Measurements from ENCODE around the gene HERC3. TPM values are rescaled to one million over a fixed set of nuclear protein-coding genes. Genes with fewer than 3 reads are reported as not detected.

Gene HERC3
- total and polyA plus RNA-seq, 12 donors, result 3.4 to 40.1 (median 26.5) TPM

DNA sequence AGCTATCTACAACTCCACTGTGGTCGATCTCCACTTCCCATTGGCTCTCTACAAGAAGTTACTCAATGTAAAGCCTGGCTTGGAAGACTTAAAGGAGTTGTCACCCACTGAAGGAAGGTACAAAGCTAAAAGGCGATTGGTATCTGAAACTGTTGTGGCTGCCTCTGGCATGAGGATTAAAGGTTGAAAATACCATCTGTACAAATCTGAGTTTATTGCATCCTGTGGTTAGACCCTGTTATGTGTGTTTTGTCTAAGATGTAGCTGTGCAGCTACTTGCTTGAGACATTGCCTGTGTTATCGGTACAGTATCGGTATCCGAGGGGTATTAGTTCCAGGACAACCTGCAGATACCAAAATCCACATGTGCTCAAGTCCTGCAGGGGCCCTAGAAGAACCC is 88.9 kb downstream of the HERC3 start:
- H3K36me3 ChIP-seq (replicated peaks in 1 of 2), result peaks cover 4 to 43% of the 10 kb centered on the region in 2 donors
- no peaks in the 10 kb centered on the region for H3K9me3 ChIP-seq (replicated peaks in 1 of 3)
- no peak overlapping the region for H3K4me3 ChIP-seq
- no peaks in the 10 kb centered on the region for H3K4me1 ChIP-seq (replicated peaks in 1 of 2)
- no peaks in the 10 kb centered on the region for H3K27me3 ChIP-seq
- intact Hi-C loops (cut with DNase I), result no loop called here
- no peak for TF ChIP-seq POLR2A (IDR thresholded peaks at IDR 0.05)
- TF ChIP-seq, protein P1, sequence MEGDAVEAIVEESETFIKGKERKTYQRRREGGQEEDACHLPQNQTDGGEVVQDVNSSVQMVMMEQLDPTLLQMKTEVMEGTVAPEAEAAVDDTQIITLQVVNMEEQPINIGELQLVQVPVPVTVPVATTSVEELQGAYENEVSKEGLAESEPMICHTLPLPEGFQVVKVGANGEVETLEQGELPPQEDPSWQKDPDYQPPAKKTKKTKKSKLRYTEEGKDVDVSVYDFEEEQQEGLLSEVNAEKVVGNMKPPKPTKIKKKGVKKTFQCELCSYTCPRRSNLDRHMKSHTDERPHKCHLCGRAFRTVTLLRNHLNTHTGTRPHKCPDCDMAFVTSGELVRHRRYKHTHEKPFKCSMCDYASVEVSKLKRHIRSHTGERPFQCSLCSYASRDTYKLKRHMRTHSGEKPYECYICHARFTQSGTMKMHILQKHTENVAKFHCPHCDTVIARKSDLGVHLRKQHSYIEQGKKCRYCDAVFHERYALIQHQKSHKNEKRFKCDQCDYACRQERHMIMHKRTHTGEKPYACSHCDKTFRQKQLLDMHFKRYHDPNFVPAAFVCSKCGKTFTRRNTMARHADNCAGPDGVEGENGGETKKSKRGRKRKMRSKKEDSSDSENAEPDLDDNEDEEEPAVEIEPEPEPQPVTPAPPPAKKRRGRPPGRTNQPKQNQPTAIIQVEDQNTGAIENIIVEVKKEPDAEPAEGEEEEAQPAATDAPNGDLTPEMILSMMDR (IDR thresholded peaks at IDR 0.05), result no peak
- DNase-seq, result no peak
- WGBS, 4 donors, result 94 to 96% (median 96%) methylated on average over 5 of the region's 5 CpGs
- H3K27ac ChIP-seq, result no peak overlapping the region

DNA sequence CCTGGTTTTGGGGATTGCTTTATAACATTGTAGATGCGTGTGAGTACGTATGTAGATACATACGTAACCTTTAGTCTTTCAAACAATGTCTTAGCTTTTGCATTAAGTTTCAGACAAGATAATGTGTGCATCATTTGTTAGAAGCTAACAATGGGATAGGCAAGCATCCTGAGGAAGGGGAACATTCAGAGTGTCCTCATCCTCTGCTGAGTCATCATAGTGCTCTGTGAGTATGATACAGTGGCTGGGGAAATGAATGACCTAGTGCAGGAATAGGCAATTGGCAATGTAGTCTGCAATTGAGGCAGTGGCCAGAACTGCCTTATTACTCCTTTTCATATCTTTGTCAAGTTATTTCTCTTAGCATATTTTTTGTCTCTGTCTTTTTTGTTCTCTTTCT is 98.1 kb downstream of the HERC3 start:
- intact Hi-C loops (cut with DNase I), result no loop called here
- H3K36me3 ChIP-seq (replicated peaks in 1 of 2), result peaks cover 0 to 7% of the 10 kb centered on the region in 2 donors
- H3K9me3 ChIP-seq (replicated peaks in 1 of 3), result no peaks in the 10 kb centered on the region
- peak overlapping the region in 2 of 5 donors; percentile 32 to 40 for H3K27ac ChIP-seq
- H3K27me3 ChIP-seq, result no peaks in the 10 kb centered on the region
- no peak overlapping the region for H3K4me3 ChIP-seq
- H3K4me1 ChIP-seq (replicated peaks in 1 of 2), result peaks cover 0 to 9% of the 10 kb centered on the region in 2 donors
- WGBS, 4 donors, result 92 to 95% (median 94%) methylated on average over 3 of the region's 3 CpGs
- TF ChIP-seq, protein P1 (IDR thresholded peaks at IDR 0.05), result no peak
- TF ChIP-seq POLR2A (IDR thresholded peaks at IDR 0.05), result no peak
- peak in 3 of 7 donors; percentile 10 to 29 (median 18) for DNase-seq

DNA sequence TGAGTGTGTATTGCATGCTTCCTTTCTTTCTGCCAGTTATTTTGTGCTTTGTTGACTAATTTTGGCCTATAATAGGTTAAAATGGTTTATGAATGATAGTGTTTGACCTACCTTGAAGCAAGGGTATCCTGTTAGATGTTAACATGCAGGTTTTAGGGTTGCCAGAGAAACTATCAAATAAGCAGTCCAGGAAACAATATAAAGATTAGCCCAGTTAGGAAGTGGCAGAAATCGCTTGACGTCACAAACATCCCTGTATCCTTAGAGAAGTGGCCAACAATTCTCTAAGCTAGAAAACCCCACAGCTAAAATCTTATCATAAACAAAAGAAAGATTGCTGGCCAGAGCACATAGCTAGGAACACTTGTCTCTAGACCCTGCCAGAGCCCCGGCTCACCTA is 101.5 kb downstream of the HERC3 start:
- H3K4me1 ChIP-seq (replicated peaks in 1 of 2), result peaks cover 0 to 9% of the 10 kb centered on the region in 2 donors
- H3K27me3 ChIP-seq, result no peaks in the 10 kb centered on the region
- no peak overlapping the region for H3K4me3 ChIP-seq
- no peaks in the 10 kb centered on the region for H3K9me3 ChIP-seq (replicated peaks in 1 of 3)
- 83 to 92% (median 86%) methylated on average over 3 of the region's 3 CpGs for WGBS, 4 donors
- no peaks in the 10 kb centered on the region for H3K36me3 ChIP-seq (replicated peaks in 1 of 2)
- DNase-seq, result no peak
- TF ChIP-seq POLR2A (IDR thresholded peaks at IDR 0.05), result no peak
- TF ChIP-seq, protein P1 (IDR thresholded peaks at IDR 0.05), result no peak
- H3K27ac ChIP-seq, result no peak overlapping the region
- intact Hi-C loops (cut with DNase I), result no loop called here

DNA sequence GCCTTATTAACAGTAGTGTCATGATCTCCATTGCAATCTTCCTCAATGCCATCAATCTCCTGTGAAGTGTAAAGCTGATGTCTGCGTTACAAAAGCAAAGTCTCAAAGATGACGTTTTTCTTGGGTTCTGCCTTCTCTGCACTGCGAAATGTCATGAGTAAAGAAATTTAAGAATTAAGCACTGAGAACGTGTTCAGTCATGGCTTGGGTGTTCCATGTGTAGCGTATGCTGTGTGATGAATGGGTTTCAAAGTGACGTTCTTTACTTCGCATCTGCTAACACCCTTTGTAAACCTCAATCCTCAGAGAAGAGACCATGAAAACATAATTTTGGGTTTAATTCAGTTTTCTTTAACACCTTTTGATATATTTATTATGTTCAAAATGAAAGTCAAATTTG is 104.3 kb downstream of the HERC3 start:
- Histone ChIP-seq H3K36me3 (replicated peaks in 1 of 2) (no peaks in the 10 kb centered on the region), H3K27ac (peak overlapping the region in 1 of 5 donors; percentile 6), H3K9me3 (replicated peaks in 1 of 3) (no peaks in the 10 kb centered on the region), H3K4me3 (peak overlapping the region in 1 of 4 donors; percentile 66), H3K4me1 (replicated peaks in 1 of 2) (no peaks in the 10 kb centered on the region), H3K27me3 (no peaks in the 10 kb centered on the region)
- 55 to 69% (median 63%) methylated on average over 7 of the region's 7 CpGs for WGBS, 4 donors
- DNase-seq, result no peak
- TF ChIP-seq POLR2A (IDR thresholded peaks at IDR 0.05), result no peak
- TF ChIP-seq, protein P1 (IDR thresholded peaks at IDR 0.05), result no peak
- intact Hi-C loops (cut with DNase I), result no loop called here
